Kidney (tissue), 14 donors: Measurements from ENCODE around the gene CHST12. TPM values are rescaled to one million over a fixed set of nuclear protein-coding genes. Genes with fewer than 3 reads are reported as not detected.

Experiments used
- DNase-seq, 5 donors: peaks; one replicate each; pipeline ENCODE4 v3.0.0-alpha.2; 2013 to 2020
- FAIRE-seq: peaks from 2 replicates; lab custom pipeline; 2012; peaks lifted over from hg19 to GRCh38; lab: Jason Lieb, UNC
- H3K27ac ChIP-seq, 2 donors: one replicate each; pipeline ENCODE4 v1.7.0; 2013; ENCODE audit warnings: low read depth in 2 of 2, low read length in 2 of 2, inconsistent platforms in 1 of 2
- H3K27me3 ChIP-seq: one replicate; pipeline ENCODE4 v1.7.1; 2013; ENCODE audit warnings: low read length, inconsistent platforms; ENCODE audit not compliant: control insufficient read depth, insufficient read depth
- H3K36me3 ChIP-seq, 3 donors: one replicate each; pipeline versions ENCODE4 v1.7.0 to v1.7.1; 2013; ENCODE audit warnings: low read length in 3 of 3, control low read depth in 1 of 3, inconsistent platforms in 1 of 3; ENCODE audit not compliant: insufficient read depth in 3 of 3, control insufficient read depth in 2 of 3
- H3K4me1 ChIP-seq, 3 donors: one replicate each; pipeline versions ENCODE4 v1.7.0 to v1.7.1; 2013; ENCODE audit warnings: low read length in 3 of 3, inconsistent platforms in 1 of 3, low read depth in 1 of 3; ENCODE audit not compliant: control insufficient read depth in 2 of 3, insufficient read depth in 2 of 3
- H3K4me3 ChIP-seq, 3 donors: one replicate each; pipeline versions ENCODE4 v1.7.0 to v1.8.1; 2013; ENCODE audit warnings: low read length in 3 of 3, control low read depth in 1 of 3, inconsistent platforms in 1 of 3
- H3K9ac ChIP-seq, 3 donors: one replicate each; pipeline versions ENCODE4 v1.7.0 to v1.7.1; 2013; ENCODE audit warnings: low read length in 3 of 3, control low read depth in 1 of 3, inconsistent platforms in 1 of 3
- H3K9me3 ChIP-seq, 3 donors: one replicate each; pipeline versions ENCODE4 v1.7.0 to v1.7.1; 2013; ENCODE audit warnings: low read length in 3 of 3, control low read depth in 1 of 3, inconsistent platforms in 1 of 3; ENCODE audit not compliant: control insufficient read depth in 2 of 3, insufficient read depth in 1 of 3
- intact Hi-C: fragments of 100-400 bp; cut with DNase I; formaldehyde crosslinking; loops from one replicate; pipeline ENCODE4 v1.11.1; 2022
- polyA plus RNA-seq: library from polyadenylated mRNA; stranded (reverse); fragments of 350-450 nt; fragmentation: Illumina TruSeq; extraction: RNeasy Lipid Tissue Mini Kit (QIAGEN cat#74804); gene quantifications from one replicate; pipeline ENCODE4 v1.2.3, GENCODE V29; 2014; ENCODE audit warnings: low read depth, low replicate concordance; ENCODE audit not compliant: insufficient read depth
- total RNA-seq: library from RNA; stranded (reverse); fragmentation: NEBNext Ultra II Directional; extraction: Animal tissue kit (Norgen Biotek cat#: 25700); gene quantifications from one replicate; pipeline ENCODE4 v1.2.1, GENCODE V29; 2021
- TF ChIP-seq, protein P1 (sequence below): IDR thresholded peaks from 3 replicates; pipeline ENCODE4 v1.5.1; 2012; ENCODE audit warnings: mild to moderate bottlenecking, moderate library complexity, borderline replicate concordance; ENCODE audit not compliant: insufficient read depth; ENCODE audit errors: extremely low read depth
- donor health status: control.
- donor health status: control.
- donor health status: control.
- donor health status: control.
- donor health status: control.
- donor health status: DM: yes; HTN: yes; CAD: no.
- donor health status: Normal renal cell carcinoma (clear cell type).

Gene CHST12
- total and polyA plus RNA-seq, 2 donors from 2014 or later: 16.3 to 25.6 TPM

GRCh38 chr7:2478399-2478785 lies 75.0 kb downstream of the CHST12 start:
- no peak overlapping the region for H3K9ac ChIP-seq
- DNase-seq (peak in 1 of 5 donors; percentile 87), FAIRE-seq (no peak)
- no peak overlapping the region for H3K4me3 ChIP-seq
- intact Hi-C loops: no loop called here
- no peaks in the 10 kb centered on the region for H3K36me3 ChIP-seq
- H3K27ac ChIP-seq: no peak overlapping the region
- peaks cover 0 to 10% (median 0%) of the 10 kb centered on the region in 3 donors for H3K4me1 ChIP-seq
- H3K9me3 ChIP-seq: no peaks in the 10 kb centered on the region
- H3K27me3 ChIP-seq: no peaks in the 10 kb centered on the region
- TF ChIP-seq, protein P1, sequence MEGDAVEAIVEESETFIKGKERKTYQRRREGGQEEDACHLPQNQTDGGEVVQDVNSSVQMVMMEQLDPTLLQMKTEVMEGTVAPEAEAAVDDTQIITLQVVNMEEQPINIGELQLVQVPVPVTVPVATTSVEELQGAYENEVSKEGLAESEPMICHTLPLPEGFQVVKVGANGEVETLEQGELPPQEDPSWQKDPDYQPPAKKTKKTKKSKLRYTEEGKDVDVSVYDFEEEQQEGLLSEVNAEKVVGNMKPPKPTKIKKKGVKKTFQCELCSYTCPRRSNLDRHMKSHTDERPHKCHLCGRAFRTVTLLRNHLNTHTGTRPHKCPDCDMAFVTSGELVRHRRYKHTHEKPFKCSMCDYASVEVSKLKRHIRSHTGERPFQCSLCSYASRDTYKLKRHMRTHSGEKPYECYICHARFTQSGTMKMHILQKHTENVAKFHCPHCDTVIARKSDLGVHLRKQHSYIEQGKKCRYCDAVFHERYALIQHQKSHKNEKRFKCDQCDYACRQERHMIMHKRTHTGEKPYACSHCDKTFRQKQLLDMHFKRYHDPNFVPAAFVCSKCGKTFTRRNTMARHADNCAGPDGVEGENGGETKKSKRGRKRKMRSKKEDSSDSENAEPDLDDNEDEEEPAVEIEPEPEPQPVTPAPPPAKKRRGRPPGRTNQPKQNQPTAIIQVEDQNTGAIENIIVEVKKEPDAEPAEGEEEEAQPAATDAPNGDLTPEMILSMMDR: no peak

DNA sequence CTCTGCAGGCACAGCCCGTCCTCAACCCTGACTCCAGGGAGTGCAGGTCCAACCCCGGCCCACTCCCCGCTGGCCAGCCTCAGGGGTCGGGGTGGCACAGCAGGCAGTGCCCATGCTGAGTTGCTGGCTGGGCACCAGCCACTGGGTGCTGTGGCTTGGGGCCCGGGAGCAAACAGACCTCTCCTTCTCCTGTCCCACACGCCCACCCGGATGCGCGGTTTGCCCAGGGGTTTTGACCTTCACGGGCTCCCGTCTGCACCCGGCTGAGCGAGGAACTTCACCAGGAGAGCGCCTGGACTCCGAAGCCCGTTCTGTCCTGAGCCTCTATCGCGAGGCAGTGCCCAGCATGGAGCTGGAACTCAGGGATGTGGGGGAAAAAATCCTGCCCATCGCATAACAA lies 75.4 kb downstream of the CHST12 start:
- DNase-seq: peak in 1 of 5 donors; percentile 75
- Histone ChIP-seq H3K36me3 (no peaks in the 10 kb centered on the region), H3K9ac (no peak overlapping the region), H3K9me3 (no peaks in the 10 kb centered on the region), H3K27me3 (no peaks in the 10 kb centered on the region), H3K27ac (no peak overlapping the region), H3K4me3 (no peak overlapping the region), H3K4me1 (peaks cover 0 to 10% (median 0%) of the 10 kb centered on the region in 3 donors)
- no peak for FAIRE-seq
- intact Hi-C loops: no loop called here
- TF ChIP-seq, protein P1: no peak

DNA sequence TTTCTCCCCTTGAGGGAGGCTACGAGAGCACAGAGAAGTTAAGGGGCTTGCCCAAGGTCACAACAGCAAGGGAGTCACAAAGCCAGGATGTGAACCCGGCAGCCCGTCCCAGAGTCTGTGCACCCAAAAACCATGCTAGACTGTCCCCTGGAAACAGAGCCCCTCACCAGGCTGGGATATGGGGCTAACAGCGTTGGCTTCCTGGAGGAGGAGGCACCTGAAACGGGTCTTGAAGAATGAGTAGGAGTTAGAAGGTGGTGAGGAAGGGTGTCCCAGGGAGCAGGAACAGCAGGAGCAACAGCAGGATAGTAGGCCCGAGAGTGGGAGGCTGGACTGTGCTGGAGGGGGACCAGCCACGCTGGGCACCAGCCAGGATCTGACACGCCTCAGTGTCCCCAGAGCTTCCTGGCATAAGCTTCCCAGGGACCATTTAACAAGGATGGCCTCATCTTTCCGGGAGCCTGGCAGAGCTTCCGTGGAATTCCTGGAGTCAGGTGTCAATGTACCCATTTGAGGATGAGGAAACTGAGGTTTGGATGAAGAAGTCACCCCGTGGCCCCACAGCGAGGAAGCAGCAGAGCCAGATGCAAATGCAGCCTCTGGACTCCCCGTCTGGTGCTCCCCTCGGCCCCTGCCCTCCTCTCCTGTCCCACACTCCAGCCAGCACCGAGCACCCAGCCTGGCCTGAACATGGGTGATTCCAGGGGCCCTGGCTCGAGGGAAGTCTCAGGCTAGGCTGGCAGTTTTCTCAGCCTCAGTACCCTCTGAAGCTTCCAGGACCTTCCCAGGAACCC lies 76.1 kb downstream of the CHST12 start:
- no peak for FAIRE-seq
- TF ChIP-seq, protein P1: no peak
- no peaks in the 10 kb centered on the region for H3K9me3 ChIP-seq
- no peaks in the 10 kb centered on the region for H3K36me3 ChIP-seq
- no peak overlapping the region for H3K27ac ChIP-seq
- no peaks in the 10 kb centered on the region for H3K27me3 ChIP-seq
- intact Hi-C loops: no loop called here
- no peak overlapping the region for H3K4me3 ChIP-seq
- peaks cover 0 to 10% (median 0%) of the 10 kb centered on the region in 3 donors for H3K4me1 ChIP-seq
- DNase-seq: peak in 1 of 5 donors; percentile 66
- no peak overlapping the region for H3K9ac ChIP-seq

- Histone ChIP-seq H3K36me3 (no peaks in the 10 kb centered on the region), H3K9me3 (no peaks in the 10 kb centered on the region), H3K4me3 (no peak overlapping the region), H3K27ac (no peak overlapping the region), H3K4me1 (peaks cover 0 to 10% (median 0%) of the 10 kb centered on the region in 3 donors), H3K9ac (no peak overlapping the region), H3K27me3 (no peaks in the 10 kb centered on the region)
- DNase-seq: peak; percentile 71 to 87 (median 76)
- intact Hi-C loops: no loop called here
- no peak for FAIRE-seq
- TF ChIP-seq, protein P1: no peak
These were observed 76.6 kb downstream of the CHST12 start for GRCh38 chr7:2480070-2480408.
